Ecto neural progenitor cell (in vitro differentiated cells): ENCODE results near the gene ZFP91.
"Not testable (repeated sequence)": the region's sequence is repeated elsewhere in the genome, so short reads cannot be mapped to it uniquely, and the experiment has no call there.

Experiments
- DNase-seq: peaks from one replicate; pipeline ENCODE4 v3.0.0-alpha.2; 2018; ENCODE audit warnings: low spot score

Gene ZFP91, protein sequence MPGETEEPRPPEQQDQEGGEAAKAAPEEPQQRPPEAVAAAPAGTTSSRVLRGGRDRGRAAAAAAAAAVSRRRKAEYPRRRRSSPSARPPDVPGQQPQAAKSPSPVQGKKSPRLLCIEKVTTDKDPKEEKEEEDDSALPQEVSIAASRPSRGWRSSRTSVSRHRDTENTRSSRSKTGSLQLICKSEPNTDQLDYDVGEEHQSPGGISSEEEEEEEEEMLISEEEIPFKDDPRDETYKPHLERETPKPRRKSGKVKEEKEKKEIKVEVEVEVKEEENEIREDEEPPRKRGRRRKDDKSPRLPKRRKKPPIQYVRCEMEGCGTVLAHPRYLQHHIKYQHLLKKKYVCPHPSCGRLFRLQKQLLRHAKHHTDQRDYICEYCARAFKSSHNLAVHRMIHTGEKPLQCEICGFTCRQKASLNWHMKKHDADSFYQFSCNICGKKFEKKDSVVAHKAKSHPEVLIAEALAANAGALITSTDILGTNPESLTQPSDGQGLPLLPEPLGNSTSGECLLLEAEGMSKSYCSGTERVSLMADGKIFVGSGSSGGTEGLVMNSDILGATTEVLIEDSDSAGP

DNA sequence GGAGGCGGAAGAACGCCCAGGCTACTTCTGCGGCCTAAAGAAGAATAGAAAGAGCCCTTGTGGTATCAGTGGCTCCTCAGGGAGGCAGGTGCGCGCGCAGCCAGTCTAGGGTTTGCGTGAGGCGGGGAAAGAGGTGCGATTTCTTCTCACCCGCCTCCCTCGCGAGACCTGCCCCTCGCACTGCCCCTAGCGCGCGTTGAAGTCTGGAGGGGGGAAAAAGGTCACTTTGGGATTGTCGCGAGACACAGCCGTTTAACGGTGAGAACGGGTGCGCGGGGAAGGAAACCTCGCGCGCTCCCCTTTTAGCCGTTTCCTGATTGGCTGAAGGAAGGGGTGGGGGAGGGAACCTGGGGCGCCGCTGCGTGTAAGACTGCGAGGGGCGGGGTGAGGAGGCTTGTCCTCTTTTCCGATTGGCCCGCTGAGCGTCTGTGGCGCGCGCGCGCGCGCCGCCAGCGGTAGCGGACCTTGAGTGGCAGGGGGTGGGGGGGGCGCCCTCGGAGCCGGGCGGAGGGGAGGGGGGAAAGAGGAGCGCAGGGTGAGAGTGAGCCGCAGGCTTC is at the start of gene ZFP91:
TSS of gene ZFP91 (plus strand) at position 429 of the 557 bp plus-strand sequence. CDS start 219 bp downstream, outside the sequence.
- DNase-seq: peak; percentile 96

DNA sequence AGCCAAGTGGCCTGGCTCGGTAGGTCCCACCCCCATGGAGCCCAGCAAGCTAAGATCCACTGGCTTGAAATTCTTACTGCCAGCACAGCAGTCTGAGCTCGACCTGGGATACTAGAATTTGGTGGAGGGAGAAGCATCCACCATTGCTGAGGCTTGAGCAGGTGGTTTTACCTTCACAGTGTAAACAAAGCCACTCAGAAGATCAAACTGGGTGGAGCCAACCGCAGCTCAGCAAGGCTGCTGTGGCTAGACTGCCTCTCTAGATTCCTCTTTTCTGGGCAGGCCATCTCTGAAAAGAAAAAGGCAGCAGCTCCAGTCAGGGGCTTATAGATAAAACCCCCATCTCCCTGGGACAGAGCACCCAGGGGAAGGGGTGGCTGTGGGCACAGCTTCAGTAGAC is 48.6 kb upstream of the ZFP91 start:
- no peak for DNase-seq

- no peak for DNase-seq
Measured at GRCh38 chr11:58531865-58532341, 47.0 kb upstream of the ZFP91 start.

- DNase-seq: no peak
Measured at GRCh38 chr11:58546841-58547240, 32.0 kb upstream of the ZFP91 start.

- DNase-seq: no peak
Measured at GRCh38 chr11:58549644-58550043, 29.2 kb upstream of the ZFP91 start.

DNA sequence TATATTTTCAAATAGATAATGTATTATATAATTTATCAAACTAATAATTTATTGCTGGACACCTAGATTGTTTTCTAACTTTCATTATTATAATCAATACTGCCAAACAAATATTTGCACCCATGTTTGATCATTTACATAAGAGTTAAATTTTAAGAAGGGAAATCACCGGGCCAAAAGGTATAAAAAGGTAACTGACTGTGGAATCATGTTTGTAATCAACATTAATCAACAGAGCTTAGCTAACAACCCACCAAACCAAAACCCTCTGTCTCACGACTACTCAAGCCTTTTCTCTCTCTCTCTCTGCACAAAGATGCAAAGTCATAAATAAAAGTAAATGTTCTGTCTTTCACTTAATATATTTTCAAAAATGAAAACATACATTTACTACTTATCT is 18.0 kb upstream of the ZFP91 start:
- no peak for DNase-seq

GRCh38 chr11:58561394-58562098 is 17.3 kb upstream of the ZFP91 start:
- DNase-seq: no peak

- DNase-seq: no peak
Measured at GRCh38 chr11:58562375-58562800, 16.5 kb upstream of the ZFP91 start.

DNA sequence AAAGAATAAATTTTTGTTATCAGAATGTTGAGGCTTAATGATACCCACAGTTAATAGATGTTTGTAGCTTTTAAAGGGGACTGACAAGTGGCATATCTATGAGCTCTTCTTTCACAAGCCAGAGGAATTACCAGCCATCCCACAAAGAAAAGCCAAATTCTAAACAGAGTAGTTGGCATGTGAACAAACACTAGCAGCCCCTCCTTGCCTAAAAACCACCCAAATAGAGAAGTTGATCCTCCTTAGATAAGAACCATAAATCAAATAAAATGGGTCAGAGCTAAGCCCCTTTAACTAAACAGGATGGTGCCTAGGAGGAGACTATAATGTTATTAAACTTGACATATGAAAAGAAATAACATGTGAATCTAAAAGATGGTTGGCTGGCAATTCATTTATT is 14.6 kb upstream of the ZFP91 start:
- DNase-seq: no peak

DNA sequence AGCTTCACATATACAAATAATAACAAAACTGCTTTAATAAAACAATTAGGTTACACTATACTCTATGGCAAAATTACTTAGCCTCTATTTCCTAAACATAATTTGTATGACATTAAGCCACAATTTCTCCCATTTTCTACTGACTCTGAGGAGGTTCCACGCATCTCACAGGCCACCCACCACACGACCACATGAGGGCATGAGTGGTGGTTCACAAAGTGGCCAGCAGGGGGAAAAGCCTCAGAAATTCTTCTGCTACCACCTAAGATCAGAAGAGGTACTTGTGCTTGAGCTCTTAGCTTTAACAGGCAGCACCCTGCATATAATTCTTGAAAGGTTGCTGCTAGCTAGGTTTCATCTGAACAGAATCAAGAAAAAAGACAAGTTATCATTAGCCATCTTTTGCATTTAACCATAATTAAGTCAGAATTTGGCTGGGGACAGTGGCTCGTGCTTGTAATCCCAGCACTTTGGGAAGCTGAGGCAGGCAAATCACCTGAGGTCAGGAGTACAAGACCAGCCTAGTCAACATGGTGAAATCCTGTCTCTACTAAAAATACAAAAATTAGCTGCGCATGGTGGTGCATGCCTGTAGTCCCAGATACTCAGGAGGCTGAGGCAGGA is 10.9 kb upstream of the ZFP91 start:
- DNase-seq: peak; percentile 61

DNA sequence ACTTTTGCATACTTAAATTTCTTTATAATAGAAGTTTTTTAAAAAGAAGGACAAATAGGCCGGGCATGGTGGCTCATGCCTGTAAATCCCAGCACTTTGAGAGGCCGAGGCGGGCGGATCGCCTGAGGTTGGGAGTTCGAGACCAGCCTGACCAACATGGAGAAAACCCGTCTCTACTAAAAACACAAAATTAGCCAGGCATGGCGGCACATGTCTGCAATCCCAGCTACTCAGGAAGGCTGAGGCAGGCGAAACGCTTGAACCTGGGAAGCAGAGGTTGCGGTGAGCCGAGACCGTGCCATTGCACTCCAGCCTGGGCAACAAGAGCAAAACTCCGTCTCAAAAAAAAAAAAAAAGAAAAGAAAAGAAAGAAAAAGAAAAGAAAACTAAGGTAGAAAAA is 6.0 kb upstream of the ZFP91 start:
- DNase-seq: not testable (repeated sequence)

- DNase-seq: no peak
Measured at GRCh38 chr11:58573451-58574104, 5.3 kb upstream of the ZFP91 start.

DNA sequence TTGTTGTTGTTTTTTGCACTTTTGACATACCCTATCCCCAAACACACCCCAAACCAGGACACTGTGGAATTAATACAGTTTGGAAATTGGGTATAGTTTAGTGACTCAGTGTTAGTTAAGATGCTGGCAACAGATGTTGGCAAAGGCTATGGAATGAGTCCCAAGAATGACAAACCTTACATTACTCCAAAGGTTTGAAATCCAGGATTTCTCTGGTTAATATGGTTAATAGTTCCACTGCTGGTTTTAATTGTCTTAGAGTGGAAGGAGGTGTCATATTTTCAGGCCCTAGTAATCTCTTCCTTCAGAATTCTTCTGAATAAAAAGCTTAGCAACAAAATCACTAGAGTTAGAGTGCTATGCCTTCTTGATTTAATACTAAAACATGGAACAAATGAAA is 4.0 kb upstream of the ZFP91 start:
- DNase-seq: no peak

DNA sequence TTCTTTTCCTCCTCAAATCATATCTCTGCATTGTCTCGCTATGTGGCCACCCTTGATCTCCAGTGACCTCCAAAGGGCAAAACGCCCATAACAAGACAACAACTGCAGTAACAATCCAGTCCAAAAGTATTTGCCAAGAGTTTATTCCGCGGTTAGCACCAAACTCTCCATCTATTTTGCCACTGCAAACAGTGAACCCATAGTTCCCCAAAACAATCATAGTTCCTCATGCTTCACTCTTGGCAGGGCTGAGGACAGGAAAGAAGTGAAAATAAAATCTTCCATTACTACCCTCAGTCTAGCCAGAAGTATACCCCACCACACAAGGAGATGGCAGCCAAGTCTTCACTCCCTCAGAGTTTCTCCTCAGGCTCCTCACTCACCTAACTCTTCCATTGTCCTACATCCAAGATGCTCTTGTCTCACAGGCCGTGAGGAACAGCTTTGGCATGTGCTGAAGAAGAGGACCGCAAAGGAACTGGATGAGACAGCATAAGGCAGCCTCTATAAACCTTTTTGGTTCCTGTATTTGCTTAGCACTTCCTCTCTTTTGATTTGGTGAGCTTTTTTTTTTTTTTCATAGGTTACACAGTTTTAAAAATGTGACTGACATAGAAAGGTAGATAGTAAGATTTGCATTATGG is 3.4 kb upstream of the ZFP91 start, which contains the start of gene LPXN:
TSS of gene LPXN (minus strand) at position 480 of the 644 bp plus-strand sequence. CDS start at position 396, 84 bp downstream.
- no peak for DNase-seq

DNA sequence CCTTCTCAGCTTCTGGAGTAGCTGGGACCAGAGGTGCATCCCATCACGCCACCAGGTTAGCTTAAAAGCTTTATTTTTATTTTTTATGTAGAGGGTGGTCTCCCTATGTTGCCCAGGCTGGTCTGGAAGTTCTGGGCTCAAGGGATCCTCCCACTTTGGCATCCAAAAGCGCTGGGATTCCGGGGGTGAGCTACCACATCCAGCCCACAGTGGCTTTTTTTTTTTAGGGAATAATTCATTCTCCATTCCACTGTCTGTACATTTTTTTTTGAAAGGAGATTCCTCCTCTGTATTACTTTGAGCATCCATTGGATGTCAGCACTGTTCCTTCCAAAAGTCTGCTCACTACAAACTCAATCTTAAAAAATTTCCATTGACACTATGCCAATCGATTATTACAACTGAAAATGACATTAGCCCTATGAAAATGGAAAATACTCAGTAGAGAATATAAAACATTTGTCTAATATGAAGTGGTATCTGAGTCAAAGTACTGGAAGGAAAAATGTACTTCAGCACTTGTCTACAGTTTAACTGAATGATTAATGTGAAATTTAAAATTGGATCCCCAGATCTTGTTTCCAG is 1.9 kb upstream of the ZFP91 start:
- no peak for DNase-seq

GRCh38 chr11:58577555-58578135 is 1.2 kb upstream of the ZFP91 start:
- DNase-seq: peak; percentile 67

- peak; percentile 92 for DNase-seq
Measured at GRCh38 chr11:58578136-58578634, 678 bp upstream of the ZFP91 start.

DNA sequence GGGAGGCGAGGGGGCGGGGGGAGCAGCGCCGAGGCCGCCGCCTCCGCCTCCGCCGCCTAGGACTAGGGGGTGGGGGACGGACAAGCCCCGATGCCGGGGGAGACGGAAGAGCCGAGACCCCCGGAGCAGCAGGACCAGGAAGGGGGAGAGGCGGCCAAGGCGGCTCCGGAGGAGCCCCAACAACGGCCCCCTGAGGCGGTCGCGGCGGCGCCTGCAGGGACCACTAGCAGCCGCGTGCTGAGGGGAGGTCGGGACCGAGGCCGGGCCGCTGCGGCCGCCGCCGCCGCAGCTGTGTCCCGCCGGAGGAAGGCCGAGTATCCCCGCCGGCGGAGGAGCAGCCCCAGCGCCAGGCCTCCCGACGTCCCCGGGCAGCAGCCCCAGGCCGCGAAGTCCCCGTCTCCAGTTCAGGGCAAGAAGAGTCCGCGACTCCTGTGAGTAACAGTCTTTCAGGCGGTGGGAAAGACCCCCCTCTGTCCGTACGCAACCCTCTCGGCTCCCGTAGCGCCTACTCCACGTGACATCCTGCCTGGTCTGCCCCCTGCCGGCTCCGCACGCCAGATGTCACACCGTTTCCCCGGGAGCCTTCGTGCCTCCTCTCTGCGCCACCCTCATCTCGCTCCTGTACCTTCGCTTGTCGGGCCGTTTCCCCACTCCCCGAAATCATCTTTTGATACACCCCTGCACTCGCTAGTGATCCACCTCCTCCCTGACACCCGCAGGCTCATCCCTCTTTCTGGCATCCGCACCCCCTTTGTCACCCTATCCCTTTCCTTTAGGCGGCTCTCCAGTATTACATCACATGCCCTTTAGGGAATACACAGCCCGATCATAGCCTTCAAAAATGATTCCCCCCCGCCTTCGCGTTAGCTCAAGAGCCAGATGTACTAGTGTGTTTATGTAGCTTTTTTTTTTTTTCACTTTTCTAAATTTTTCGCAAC is 598 bp downstream of the ZFP91 start:
- peak; percentile 91 for DNase-seq

DNA sequence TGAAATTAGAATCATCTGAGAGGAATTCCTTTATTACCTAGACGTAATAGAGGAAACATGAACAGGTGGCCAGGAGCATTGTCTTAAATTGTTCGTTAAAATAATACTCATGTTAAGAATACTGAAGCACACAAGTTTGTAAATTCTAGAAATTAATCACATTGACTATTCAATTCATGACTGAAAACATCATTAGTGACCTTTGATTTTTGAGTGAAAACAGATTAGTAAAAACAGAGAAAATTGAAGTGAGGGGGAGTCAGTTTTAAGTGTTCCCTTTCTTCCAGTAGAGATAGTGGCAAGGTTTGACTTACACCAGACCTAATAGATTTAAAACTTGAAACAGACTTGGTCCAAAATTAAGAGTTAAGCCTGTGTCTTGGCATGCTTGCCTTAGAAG is 1.4 kb downstream of the ZFP91 start:
- no peak for DNase-seq
